C4-2B (cell line): ENCODE measurements around the gene SLC6A19.

Source experiments
- CTCF ChIP-seq: fragments of 450-650 bp; conservative IDR thresholded peaks from 2 replicates; pipeline ENCODE4 v1.5.1; 2017; ENCODE audit warnings: mild to moderate bottlenecking
- ZFX ChIP-seq: fragments of 450-650 bp; IDR thresholded peaks from 2 replicates; pipeline ENCODE4 v1.6.1; 2017

GRCh38 chr5:1204693-1205242 is 3.4 kb downstream of the SLC6A19 start:
- TF ChIP-seq CTCF (no peak; the same call in 1 of the 2 replicates), ZFX (no peak)
